Activated CD4-positive, alpha-beta T cell treated with anti-CD3 and anti-CD28 coated beads, Interleukin-2, amount 50 U/mL, for 4 hours (primary cell): Measurements from ENCODE around the gene PRDM16.

ENCODE experiments used
- DNase-seq, 2 experiments: peaks; one replicate each; pipeline ENCODE4 v3.0.0-alpha.2; 2020

The PRDM16 gene

DNA sequence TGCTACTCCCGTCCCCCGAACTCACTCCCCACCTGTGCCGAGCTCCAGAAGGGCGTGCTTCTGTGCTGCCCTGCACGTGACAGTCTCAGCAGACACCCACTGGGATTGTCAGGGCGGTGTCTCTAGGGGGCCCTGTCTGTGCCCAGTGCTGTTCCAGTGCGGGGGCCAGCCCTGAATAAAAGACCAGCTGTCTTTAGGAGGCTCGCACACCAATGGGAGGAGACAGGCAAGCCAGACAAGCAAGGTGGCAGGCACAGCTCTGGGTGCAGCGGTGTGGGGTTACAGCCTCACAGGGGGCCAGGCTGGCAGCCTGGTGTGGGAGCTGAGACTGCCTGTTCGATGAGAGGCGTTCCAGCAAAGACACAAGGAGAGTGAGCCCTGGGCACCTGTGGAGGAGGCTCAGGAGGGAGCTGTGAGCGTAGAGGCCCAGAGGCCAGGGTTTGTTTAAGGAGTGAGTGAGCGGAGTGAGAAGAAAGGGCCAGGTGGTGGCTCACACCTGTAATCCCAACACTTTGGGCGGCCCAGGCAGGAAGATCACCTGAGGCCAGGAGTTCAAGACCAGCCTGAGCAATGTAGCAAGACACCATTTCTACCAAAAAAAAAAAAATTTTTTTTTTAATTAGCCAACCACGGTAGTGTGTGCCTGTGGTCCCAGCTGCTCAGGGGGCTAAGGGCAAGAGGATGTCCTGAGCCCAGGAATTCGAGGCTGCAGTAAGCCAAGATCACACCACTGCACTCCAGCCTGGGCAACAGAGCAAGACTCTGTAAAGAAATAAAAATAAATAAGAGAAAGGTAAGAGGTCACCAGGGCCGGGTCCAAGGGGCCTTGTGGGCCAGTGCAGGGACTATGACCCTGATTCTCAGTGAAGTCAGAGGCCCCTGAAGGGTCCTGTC lies 337.2 kb downstream of the PRDM16 start:
- no peak for DNase-seq

DNA sequence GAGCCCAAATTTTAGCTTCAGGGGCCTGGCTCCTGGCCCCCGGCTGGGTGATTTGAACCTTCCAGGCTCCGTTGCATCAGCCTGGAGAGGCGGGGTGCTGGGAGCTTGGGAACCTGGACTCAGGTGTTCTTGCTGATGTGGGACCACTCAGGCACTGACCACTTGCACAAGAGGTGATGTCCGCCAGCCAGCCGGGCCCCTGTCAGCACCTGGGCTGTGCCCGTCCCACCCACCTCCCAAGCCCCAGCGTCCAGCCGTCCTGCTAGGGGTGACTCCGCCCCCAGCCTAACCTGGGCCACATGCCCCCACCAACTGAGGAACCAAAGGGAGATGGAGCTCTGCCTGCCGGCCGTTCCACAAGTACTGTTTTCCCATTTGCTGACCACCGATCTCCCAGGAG lies 338.0 kb downstream of the PRDM16 start:
- no peak for DNase-seq

DNA sequence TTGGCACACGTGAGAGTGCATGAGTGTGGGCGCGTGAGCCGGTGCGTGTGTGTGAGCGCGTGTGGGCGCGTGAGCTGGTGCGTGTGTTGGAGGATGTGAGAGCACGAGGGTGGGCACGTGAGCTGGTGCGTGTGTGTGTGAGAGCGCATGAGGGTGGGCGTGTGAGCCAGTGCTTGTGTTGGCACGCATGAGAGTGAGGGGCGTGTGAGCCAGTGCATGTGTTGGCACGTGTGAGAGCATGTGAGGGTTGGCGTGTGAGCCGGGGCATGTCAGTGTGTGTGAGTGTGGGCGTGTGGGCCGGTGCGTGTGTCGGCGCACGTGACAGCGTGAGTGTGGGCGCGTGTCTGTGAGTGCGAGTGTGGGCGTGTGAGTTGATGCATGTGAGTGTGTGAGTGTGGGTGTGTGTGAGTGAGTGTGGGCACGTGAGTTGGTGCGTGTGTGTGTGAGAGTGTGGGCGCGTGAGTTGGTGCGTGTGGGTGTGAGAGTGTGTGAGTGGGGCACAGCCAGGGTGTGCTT lies 339.8 kb downstream of the PRDM16 start:
- DNase-seq, result no peak

DNA sequence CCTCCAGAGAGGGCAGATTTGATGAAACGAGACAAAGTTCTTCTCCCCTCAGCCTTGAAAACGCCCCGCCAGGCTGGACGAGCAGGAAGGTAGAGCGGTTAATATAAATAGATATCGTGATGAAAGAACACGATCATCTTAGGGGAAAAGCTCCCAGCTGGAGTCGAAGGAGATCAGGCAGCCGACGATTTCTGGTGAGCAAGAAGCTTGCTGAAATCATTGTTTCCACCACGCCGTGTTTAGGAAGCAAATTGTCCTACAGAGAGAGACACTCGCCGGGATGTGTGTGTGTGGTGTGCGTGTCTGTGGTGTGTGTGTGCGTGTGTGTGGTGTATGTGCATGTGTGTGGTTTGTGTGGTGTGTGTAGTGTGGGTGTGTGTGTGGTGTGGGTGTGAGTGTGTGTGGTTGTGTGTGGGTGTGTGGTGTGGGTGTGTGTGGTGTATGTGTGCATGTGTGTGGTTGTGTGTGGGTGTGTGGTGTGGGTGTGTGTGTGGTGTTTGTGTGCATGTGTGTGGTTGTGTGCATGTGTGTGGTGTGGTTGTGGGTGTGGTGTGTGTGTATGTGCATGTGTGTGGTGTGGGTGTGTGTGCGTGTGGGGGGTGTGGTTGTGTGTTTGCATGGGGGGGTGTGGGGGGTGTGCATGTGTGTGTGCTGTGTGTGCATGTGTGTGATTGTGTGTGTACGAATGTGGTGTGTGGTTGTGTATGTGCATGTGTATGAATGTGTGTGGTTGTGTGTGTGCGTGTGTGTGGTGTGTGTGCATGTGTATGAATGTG lies 340.6 kb downstream of the PRDM16 start:
- no peak for DNase-seq

GRCh38 chr1:3410142-3410925 lies 341.3 kb downstream of the PRDM16 start:
- no peak for DNase-seq

- DNase-seq, result no peak
Observed at GRCh38 chr1:3411806-3412205, 342.8 kb downstream of the PRDM16 start.

- no peak for DNase-seq
Observed at GRCh38 chr1:3412376-3412775, 343.4 kb downstream of the PRDM16 start.

- no peak for DNase-seq
Observed at GRCh38 chr1:3413975-3414710, 345.1 kb downstream of the PRDM16 start.

DNA sequence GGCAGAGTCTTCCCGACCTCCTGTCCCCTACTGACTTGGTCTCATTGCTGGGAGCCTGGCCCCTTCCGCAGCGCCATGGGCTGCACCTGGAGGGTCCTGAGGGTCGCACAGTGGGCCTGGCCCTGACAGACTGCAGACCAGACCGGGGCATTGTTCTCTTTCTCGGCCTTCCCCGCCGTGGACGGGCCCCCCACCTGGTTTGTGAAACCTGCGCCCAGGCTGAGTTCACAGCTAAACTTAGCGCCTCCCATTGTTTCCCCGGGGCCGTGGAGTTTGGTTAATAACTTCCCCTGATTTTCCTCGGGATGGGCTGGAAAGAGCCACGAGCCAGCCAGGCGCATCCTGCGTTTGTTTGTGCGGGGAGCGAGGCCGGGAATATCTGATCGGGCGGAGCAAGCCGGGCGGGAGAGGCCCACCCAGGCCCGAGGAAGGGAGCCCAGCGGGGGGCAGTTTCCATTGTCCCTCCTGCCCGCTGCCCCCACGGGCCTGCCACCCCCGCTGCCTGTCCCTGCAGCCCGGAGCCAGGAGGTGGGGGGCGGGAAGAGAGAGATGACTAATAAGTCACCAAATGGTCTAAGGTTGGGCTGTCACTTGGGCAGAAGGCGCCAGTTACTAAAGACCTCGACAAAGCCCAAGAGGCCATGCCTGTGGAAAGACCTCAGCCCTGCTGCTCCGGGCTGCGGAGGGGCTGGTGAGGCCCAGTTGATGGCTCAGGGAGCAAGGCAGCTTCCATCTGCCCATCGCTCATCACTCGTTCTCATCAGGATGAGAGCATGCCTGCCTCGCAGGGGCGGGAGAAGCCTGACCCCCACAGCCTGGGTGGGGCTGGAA lies 346.5 kb downstream of the PRDM16 start:
- DNase-seq, result no peak

DNA sequence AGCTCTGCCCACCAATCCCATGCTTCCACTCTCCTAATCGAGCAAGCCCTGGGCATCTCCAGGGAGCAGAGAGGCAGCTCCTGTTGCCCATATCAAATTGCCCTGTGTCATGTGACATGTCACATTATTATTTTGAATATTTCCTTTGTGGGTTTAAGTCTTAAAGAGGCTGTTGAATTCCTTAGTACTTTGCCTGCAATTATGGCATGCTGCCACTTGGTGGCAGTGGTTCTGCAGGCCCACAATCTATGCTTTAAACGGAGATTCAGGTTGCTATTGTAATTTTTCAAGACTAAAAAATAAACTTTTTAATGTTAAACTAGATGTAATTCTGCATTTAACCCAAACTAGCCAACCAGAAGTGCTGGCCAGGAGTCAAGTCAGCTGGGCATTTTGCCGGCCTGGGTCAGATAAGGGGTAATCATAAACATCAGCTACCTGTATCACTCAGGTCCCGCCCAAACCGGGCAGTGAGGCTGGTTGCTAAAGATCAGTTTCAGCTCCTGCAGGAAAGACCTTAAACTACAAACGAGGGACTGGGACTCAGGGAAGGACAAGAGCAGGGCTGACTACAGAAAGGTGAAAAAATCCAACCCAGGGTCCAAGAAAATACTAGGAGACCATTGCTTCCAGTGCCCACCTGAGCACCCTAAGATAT lies 348.2 kb downstream of the PRDM16 start:
- DNase-seq, result no peak

DNA sequence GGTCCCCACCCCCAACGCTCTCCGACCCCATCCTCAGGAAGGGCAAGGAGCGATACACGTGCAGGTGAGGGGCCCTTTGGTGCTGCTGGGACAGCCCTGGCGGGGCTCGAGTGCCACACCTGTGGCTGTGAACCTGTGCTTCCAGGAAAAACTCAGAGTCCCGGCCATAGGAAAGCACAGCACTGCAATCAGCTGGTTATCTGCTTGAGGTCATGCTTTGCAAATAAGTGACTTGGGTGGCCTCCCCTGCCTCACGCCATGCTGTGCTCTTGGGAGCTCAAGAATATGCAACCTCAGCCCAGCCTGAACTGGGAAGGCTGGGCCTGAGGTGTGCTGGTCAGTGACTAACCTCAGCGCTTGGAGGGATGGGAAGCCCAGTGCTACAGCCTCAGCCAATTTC lies 348.9 kb downstream of the PRDM16 start:
- DNase-seq, result no peak

GRCh38 chr1:3418600-3418999 lies 349.6 kb downstream of the PRDM16 start:
- no peak for DNase-seq

DNA sequence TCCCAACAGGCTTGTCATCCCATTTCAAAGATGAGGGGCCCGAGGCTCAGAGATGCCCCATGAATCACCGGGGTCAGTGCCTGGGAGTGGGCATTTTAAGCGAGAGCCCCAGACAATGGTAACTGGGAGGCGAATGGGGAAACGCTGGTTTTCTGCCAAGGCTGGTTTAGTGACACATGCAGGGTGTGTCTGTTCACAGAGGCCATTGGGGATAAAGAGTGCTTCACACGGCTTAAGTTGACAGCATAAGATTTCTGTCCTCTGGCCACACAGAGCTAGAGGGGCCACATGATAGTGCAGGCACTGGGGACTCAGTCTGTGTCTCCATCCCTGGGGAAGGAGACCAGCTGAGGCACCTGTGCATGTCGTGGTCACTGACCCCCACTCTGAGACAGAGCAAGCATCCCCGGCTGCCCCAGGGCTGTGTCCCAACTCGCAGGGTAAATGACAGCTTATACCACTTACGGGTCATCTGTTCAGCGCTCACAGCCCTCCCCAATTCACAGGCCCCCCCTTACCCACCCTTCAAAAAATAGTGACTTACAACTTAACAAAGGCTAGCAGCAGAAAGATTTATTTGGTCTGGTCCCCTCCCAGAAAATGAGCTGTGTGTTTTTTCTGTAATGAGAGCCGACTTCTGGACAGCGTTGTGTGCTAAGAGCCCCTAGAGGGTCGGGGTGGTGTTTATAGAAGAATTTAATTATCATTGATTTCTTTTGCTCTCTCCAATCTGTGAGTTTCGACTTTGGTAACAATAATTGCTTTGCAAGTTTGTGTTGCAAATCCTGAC lies 350.6 kb downstream of the PRDM16 start:
- no peak for DNase-seq

DNA sequence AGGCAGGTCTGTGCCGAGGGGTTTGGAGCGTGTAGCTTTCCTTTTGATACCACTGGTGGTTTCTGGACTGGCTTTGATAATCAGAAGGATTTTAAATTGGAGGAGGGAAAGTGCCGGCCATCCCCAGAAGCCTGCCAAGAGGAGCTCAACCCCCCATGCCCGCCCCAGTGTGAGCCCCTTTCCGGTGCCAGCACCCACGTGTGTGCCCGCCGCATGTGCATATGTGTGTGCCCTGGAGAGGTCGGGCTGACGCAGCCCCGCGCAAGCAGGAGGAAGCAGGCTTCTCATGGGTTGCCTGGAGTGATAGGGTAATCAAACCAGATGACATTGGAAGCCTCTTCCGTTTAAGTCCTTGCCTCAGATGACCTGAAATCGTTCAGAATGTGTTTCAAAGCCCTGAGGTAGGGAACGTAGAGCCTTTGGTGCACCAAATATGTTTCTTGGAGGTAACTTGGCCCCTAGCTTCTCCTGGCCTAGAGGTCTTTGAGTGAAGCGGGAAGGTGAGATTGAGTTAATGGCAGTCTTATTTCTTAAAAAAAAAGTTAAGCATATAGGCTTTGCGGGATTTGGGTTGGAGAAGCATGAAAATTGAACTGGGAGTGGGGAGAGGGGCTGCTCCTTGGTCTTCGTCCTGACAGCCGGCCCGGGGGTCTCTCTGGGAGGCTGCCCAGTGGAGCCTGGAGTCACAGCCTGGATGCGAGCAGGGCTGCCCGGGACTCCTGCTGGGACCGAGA lies 351.4 kb downstream of the PRDM16 start:
- no peak for DNase-seq

DNA sequence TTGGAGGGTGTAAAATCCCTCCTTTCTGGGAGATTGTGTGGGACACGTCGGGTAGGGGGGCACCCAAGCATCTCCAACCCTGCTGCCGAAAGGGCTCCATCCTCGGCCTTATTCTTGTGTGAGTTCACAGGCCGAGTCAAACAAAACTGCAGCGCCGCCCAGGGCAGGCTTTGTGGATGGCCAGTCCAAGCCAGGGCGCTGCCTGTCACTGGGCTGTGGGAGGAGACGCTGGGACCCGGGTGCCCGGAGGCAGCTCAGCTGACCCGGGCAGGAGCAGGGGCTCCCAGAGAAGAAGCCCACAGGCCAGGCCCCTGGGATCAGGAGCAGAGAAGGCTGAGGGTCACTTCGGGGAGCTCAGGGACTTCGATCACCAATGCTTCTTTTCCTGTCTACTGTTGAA lies 353.6 kb downstream of the PRDM16 start:
- no peak for DNase-seq

DNA sequence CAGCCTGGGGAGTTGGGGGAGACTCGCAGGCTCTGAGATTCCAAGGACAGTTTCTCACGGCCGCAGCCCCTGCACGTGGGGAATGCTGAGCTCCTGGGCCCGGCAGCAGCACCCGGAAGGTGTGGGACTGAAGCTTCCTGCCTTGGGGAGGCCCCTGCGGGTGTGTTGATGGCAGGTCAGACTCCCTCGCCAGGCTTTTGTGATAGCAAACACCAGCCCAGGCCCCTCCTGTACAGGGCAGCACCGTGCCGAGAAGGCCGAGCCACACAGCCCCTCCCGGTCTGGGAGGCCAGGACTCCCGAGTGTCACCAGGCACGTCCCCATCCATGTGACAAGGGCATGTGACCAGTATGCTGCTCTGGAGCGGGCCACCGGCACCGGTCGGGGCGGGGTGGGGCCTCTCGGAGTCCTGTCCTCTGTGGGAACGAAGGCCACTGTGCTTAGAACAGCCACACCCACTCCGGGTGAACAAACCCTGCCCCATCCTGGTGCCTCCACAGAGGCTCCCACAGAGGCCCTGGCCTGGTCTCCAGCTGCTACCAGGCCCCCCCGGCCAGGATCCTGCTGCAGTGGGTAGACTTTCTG lies 354.3 kb downstream of the PRDM16 start:
- DNase-seq, result no peak

- DNase-seq, result no peak
Observed at GRCh38 chr1:3423896-3424611, 355.1 kb downstream of the PRDM16 start.
